Stimulated activated CD4-positive, alpha-beta T cell treated with anti-CD3 and anti-CD28 coated beads, TNF-alpha, amount 100 ng/mL, for 4 hours (primary cell): ENCODE data around the gene PRR23B.
"Not testable (repeated sequence)": the region's sequence is repeated elsewhere in the genome, so short reads cannot be mapped to it uniquely, and the experiment has no call there.

Source experiments
- DNase-seq, 3 experiments: peaks; one replicate each; pipeline ENCODE4 v3.0.0-alpha.2; 2020; ENCODE audit warnings: low read depth in 3 of 3

Gene PRR23B

DNA sequence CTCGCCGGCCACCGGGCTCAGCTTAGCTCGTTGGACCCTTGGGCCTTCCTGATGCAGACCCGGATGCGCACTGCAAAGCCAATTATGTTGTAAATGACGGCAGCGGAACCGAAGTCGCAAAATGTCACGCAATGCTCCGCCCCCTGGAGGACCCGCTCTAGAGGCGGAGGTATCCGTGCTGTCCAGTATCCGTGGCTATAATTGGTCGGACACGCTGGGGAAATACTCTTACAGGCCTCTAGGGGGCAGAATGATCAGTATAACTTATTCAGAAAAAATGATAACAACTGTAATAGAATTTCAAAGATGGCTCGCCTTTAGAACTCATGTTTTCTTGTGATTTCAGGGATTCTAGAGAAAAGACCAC is at the start of gene PRR23B:
Gene PRR23B (minus strand): TSS at position 59 of the 367 bp plus-strand sequence. CDS start 265 bp downstream, outside the sequence.
- DNase-seq: no peak

GRCh38 chr3:139062918-139063317 is 42.2 kb upstream of the PRR23B start:
- DNase-seq: no peak

DNA sequence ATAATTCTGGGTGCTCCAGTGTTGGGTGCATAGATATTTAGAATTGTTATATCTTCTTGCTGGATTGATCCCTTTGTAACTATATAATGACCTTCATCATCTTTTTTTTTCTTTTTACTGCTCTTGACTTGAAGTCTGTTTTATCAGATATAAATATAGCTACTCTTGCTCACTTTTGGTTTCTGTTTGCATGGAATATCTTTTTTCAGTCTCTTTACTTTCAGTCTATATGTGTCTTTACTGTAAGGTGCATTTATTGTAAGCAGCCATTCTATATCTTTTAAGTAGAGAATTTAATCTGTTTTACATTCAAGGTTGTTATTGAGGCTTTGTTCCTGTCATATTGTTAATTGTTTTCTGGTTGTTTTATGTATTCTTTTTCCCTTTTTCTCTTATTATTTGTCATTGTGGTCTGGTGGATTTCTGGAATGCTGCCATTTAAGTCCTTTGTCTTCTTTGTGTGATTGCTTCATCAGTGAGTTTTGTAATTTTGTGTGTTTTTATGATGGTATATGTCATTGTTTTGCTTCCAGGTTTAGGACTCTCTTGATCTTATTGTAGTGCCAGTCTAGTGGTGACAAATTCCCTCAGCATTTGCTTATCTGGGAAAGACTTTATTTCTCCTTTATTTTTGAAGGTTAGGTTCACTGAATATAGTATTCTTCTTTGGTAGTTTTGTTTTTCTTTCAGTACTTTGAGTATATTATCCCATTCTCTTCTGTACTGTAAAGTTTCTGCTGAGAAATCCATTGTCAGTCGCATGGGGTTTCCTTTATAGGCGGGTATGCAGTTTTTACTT is 32.3 kb upstream of the PRR23B start:
- DNase-seq: no peak

- DNase-seq: no peak
These were observed 23.9 kb upstream of the PRR23B start, which contains the start of gene PRR23C for GRCh38 chr3:139044366-139045210. Gene PRR23C, minus strand, starts transcription at chr3:139044892. Its CDS starts 272 bp downstream, at chr3:139044620.

- DNase-seq: no peak
These were observed 23.0 kb upstream of the PRR23B start for GRCh38 chr3:139043554-139044365.

- DNase-seq: no peak
These were observed 16.8 kb upstream of the PRR23B start for GRCh38 chr3:139037478-139037877.

DNA sequence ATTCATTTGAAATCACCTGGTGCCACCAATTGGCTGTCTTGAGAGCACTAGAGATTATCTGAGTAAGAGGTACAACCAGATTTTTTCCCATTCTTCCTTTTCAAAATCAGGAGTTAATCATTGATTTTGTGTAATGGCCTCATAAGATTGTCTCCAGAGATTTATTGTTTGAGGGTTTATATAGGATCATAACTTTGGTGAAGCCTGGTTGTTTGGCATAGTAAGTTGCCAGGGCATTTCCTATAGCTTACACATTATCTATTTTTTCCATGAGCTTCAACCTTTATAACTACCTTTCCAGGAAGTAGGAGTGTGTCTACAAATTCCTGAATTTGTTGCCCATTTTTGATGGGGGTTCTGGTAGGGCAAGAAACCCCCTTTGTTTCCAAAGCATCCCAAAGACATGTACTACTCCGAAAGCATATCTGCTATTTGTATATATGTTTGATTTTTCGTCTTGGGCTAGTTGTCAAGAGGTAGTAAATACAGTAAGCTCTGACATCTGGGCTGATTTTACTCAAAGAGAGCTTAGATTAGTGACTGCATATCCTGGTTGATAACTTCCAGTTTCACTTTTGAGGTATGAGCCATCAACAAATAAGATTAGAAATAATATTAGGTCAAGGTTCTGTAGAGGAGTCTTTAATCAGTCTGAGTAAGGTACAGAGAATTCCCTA is 11.7 kb upstream of the PRR23B start:
- no peak for DNase-seq

DNA sequence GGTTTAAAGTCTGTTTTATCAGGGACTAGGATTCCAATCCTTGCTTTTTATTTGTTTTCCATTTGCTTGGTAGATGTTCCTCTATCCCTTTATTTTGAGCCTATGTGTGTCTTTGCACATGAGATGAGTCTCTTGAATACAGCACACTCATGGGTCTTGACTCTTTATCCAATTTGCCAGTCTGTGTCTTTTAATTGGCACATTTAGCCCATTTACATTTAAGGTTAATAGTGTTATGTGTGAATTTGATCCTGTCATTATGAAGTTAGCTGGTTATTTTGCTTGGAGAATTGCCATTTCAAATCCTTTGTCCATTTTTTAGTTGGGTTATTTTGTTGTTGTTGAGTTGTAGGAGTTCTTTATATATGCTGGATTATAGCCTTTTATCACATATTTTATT is 9.8 kb upstream of the PRR23B start:
- not testable (repeated sequence) for DNase-seq

GRCh38 chr3:139024968-139025367 is 4.2 kb upstream of the PRR23B start:
- DNase-seq: no peak

DNA sequence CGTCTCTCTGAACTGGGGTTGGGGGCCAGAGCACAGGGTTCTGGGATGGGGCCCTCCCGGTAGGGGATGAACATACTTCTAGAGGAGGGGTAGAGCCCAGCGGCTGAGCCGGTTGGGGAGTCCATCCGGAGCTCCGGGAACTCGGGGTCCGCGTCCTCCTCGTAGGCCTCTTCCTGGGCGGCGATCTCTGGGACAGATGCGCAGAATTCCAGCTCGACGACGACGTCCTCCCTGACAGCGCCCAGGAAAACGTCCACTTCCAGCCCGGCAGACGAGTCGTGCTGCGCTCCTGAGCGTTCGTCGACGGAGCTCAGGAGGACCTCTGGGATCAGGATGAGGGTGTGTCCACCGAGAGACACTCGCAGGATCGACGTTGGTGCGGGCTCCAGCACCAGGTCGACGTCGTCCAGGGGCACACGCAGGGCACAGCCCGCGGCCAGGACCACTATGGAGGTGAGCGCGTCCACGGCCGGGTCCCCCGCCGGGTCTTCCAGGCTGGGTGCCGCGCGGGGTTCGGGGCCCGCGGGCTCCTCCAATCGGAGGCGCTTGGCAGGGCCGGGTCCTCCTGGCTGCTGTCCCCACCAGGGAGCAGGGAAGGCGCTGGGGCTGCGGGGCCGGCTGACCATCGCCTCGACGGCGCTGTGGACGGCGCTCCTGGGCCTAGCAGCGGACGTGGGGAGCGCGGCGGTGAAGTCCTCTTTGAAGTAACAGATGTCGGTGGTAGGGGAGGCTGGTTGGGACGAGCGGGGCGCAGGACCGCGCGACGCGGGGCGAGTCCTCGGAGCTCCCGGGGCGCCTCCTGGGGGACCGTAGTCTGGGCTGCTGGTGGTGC is 474 bp downstream of the PRR23B start:
- DNase-seq: no peak

- DNase-seq: no peak
These were observed 4.2 kb downstream of the PRR23B start for GRCh38 chr3:139016430-139017048.

DNA sequence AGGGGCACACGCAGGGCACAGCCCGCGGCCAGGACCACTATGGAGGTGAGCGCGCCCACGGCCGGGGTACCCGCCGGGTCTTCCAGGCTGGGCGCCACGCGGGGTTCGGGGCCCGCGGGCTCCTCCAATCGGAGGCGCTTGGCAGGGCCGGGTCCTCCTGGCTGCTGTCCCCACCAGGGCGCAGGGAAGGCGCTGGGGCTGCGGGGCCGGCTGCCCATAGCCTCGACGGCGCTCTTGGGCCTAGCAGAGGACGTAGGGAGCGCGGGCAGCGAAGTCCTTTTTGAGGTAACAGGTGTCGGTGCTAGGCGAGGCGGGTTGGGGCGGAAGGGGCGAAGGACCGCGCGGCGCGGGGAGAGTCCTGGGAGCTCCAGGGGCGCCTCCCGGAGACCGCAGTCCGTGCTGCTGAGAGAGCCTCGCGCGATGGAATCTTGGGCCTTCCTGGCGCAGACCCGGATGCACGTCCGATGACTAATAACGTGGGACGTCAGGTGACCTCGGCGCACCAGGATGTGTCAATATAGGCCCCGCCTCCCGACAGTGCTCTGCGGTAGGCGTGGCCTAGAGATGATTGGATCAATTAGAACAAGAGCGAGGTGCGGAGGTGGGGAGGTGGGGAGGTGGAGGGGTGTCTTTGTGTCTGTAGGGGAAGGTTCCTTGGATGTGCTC is 14.5 kb downstream of the PRR23B start, which contains the start of gene PRR23A:
Gene PRR23A (minus strand): TSS at position 218 of the 666 bp plus-strand sequence. CDS start 0 bp downstream, at position 218.
- no peak for DNase-seq

DNA sequence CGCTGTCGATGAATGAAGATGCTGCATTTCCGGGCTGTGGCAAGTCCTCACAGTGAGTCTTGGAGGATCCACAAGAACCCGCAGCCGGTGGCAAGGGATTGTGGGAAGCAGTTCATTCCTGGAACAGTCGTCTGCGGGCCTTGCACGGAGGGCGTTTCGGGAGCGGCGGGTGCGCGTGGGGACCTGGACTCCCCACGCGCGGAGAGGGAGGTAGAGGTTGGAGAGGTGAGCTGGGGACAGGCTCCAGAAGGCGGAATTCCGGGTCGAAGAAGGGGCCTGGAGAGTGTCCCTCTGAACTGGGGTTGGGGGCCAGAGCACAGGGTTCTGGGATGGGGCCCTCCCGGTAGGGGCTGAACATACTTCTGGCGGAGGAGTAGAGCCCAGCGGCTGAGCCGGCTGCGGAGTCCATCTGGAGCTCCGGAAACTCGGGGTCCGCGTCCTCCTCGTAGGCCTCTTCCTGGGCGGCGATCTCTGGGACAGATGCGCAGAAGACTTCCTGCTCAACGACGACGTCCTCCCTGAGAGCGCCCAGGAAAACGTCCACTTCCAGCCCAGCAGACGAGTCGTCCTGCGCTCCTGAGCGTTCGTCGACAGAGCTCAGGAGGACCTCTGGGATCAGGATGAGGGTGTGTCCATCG is 15.3 kb downstream of the PRR23B start:
- no peak for DNase-seq

DNA sequence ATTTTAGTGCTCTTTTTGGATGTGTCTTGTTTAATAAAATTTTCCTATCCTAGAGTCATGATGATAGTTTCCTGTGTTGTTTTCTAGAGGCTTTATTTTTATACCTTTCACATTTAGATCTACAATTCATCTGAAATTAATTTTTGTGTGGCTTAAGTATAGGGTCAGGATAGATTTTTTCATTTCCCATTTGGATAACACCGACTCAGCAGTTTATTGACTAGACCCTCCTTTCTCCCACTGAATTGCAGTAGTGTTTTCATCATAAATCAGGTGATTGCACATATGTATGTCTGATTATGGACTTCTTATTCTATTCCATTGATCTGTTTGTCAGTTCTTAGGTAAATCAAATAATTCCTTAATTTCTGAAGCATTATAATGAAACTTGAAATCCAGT is 25.0 kb downstream of the PRR23B start:
- DNase-seq: no peak

GRCh38 chr3:138987181-138987580 is 33.5 kb downstream of the PRR23B start:
- DNase-seq: no peak

DNA sequence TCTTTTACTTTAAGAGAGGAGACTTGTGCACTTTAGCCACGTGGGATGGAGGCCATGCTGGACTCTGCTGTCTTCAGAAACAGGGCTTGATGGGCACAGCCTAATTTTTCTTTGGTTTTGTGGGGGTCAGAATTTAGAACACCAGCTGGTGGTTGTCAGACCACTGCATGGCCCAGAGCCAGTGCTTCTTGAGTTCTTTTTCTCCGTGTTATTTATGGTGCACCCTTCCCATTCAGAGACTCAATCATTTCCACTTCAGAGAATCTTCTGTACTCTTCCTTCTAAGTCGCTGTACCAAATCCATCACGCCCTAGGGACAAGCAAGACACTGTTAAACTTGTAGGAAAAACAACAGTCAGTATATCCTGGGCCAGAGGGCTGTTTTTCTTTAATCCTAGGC is 34.8 kb downstream of the PRR23B start:
- DNase-seq: no peak

DNA sequence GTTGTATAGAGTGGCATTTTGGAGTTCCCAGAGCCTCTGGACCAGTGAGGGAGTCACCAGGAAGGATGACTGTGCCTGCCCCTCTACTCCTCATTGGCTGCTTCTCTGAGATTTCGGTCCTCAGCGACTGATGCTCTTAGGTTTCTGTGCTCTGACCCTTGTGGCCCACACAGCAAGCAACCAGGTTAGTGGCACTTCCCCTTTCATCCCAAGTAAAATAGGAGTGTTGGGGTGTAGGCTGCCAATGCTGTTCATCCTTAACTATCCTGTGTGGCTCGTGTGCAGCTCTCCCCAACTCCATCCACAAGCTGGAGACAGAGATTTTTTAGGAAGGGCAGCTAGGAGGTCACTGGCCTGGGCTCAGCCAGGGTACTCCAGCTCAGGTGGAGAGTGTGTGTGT is 35.9 kb downstream of the PRR23B start:
- DNase-seq: no peak

DNA sequence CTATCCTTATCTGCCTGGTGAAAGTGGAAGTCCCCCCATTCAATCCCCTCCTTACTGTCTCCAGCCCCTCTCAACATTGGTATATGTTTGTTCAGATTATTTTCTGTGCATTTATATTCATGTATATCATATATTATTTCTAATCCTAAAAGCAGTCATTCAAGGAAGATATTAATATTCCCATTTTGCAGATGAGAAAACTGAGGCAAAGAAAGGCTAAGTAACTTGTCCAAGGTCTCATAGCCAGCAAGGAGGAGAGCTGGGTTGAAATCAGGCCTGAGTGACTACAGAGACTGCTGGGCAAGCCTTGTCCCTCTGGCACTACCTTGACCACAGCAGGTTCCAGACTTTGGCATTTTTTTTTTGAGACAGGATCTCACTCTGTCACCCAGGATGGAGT is 44.7 kb downstream of the PRR23B start:
- no peak for DNase-seq

- no peak for DNase-seq
These were observed 45.4 kb downstream of the PRR23B start for GRCh38 chr3:138975351-138975750.
